ACHN (cell line): ENCODE measurements around the gene PAQR8.

ENCODE experiments used
- DNase-seq: peaks from one replicate; pipeline ENCODE4 v3.0.0-alpha.2; 2015
- in situ Hi-C: cut with HindIII; loops from 2 replicates; pipeline ENCODE4 v1.10.0; 2017; ENCODE audit warnings: low sequenced_read_pairs, low pct_ligation_motif_present, low pct_unique_long_range_greater_than_20kb

The PAQR8 gene, protein sequence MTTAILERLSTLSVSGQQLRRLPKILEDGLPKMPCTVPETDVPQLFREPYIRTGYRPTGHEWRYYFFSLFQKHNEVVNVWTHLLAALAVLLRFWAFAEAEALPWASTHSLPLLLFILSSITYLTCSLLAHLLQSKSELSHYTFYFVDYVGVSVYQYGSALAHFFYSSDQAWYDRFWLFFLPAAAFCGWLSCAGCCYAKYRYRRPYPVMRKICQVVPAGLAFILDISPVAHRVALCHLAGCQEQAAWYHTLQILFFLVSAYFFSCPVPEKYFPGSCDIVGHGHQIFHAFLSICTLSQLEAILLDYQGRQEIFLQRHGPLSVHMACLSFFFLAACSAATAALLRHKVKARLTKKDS

GRCh38 chr6:52361945-52362442 is at the start of gene PAQR8:
TSS of gene PAQR8 (plus strand) at chr6:52362151. CDS start at chr6:52403214, 41,063 bp downstream.
- peak; percentile 66 for DNase-seq
- in situ Hi-C loops, result no loop called here

DNA sequence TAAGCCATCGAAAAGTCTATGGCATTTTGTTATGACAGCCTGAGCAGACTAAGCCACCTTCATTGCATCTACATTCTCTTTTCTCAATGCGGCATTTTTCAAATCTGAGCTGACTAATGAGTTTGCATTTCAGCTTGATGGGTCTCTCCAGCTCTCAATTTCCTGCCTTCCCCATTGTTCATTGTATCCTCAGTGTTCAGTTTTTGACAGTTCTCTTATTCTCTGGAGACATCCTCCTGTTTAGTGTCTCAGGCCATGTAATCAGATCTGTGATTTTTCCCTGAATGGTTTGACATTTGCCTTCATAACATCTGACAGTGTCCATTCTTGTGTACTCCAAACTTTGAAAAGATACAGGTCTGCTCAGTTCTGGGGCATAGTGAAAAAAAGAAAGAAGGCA is 49.5 kb upstream of the PAQR8 start:
- in situ Hi-C loops, result no loop called here
- DNase-seq, result no peak

- in situ Hi-C loops, result no loop called here
- no peak for DNase-seq
Measured at GRCh38 chr6:52314752-52315151, 47.2 kb upstream of the PAQR8 start.

DNA sequence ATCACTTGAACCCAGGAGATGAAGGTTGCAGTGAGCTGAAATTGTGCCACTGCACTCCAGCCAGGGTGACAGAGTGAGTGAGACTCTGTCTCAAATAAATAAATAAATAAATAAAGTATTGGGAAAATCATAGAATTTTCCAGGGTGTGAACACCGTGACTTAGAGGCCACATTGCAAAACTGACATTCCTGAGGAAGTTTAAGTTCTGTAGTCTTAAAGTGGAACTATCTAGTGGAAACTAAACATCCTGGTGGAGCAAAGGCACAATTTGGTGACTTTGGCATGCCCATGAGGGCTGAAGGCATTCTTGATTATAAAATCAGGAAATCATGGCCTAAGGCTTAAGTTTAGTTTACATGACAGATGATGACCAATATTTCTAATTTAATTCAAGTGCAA is 44.7 kb upstream of the PAQR8 start:
- in situ Hi-C loops, result no loop called here
- no peak for DNase-seq

DNA sequence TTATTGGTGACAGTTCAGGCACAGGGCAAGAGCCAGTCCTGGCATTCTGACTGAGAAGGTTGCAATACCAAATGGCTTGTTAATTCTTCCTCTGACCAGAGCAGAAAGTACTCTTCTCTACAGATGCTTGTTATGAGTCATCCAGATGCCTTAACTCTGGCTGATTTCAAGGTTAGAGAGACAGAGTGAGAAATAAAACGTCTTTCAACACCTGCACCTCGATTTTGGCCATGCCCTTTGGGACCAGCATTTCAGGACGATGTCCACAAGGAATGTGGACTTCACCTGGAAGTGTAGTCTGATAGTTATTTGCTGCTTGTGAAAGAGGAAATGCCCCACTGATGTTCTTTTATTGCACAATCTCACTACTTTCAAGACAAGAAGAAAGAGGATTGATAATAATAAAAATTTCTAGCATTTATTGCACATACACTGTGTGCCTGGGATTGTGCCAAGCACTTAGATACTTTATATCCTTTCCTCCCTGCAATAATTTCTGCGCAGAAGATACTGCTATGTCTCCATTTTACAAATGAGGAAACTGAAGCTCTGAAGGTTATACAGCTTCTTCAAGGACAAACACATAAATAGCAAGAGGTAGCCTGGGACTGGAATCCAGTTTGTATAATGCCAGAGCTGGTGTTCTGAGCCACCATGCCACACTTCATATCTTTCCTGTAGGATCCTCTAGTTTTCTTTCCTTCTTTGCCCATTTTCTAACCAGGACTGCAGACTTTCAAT is 43.9 kb upstream of the PAQR8 start:
- DNase-seq, result peak; percentile 8
- in situ Hi-C loops, result no loop called here

DNA sequence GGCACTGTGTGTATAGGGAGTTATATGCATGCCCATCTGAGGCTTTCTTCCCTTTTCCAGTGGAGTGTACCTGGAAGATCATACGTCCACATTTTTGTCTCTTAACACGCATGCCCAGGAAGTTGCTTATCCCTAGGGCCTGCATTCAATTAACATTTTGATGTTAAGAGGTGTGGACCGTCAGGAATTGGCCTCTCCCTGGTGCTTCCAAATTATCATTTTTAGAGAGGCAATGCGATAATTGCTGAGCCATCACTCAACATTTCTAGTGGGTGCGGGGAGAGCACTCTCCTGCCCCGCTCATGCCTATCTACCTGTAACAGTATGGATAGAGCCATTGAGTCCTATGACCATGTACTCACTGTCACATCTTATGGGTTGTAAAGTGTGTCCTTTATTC is 37.8 kb upstream of the PAQR8 start:
- in situ Hi-C loops, result no loop called here
- no peak for DNase-seq

GRCh38 chr6:52325695-52326471 is 36.1 kb upstream of the PAQR8 start:
- in situ Hi-C loops, result no loop called here
- DNase-seq, result no peak

GRCh38 chr6:52326540-52327364 is 35.2 kb upstream of the PAQR8 start:
- peak; percentile 15 for DNase-seq
- in situ Hi-C loops, result no loop called here

DNA sequence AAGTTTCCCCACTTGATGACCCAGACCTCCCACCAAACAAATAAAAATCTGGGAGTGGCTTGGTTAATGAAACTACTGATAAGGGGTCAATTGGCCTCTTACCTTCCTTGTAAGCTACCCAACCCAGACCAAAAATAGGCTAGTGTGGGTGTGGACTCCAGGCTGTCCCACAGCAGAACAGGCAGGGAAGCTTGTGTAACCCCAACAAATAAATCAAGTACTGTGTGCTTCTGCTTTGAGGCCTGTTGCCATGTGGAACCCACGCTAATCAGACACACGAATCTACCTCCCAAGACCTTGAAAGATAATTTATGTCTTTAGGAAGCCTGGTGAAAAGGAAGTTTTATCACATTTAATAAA is 33.7 kb upstream of the PAQR8 start:
- DNase-seq, result no peak

DNA sequence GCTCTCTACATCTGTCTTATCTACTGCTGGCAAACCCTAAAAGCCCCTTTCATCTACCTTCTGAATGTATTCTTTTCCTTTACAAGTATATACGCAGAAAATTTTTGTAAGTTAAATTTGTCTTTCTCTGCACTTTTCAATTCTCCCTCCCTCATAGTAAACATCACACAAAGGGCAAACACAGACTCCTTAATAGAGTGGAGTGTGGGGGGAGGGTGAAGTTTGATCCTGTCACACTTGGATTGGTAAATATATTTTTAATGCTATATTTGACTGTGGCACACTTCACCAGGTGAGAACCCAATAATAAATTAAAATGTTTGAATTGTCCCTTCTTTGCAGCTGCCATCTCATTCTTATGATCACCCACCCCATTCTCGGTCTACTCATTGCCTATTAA is 33.2 kb upstream of the PAQR8 start:
- in situ Hi-C loops, result no loop called here
- DNase-seq, result no peak

More for the DNA sequence above, 33.7 kb upstream of the PAQR8 start:
- in situ Hi-C loops, result no loop called here

DNA sequence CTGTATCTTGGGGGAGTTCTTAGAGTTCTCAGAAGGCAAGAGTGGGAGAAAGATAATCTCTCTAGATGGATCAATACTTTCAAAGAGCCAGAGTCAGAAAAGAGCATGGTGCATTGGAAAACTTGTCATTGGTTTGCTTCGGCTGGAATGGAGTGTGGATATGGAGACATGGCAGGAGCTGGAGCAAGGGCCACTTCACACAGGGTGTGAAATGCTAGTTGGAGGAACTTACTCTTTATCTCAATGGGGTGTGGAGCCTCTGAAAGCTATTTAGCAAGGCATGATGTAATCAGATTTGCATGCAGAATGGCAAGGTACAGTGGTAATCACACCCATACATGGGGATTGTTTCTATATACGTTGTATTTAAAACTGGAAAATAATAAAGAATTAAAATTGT is 31.5 kb upstream of the PAQR8 start:
- in situ Hi-C loops, result no loop called here
- no peak for DNase-seq

DNA sequence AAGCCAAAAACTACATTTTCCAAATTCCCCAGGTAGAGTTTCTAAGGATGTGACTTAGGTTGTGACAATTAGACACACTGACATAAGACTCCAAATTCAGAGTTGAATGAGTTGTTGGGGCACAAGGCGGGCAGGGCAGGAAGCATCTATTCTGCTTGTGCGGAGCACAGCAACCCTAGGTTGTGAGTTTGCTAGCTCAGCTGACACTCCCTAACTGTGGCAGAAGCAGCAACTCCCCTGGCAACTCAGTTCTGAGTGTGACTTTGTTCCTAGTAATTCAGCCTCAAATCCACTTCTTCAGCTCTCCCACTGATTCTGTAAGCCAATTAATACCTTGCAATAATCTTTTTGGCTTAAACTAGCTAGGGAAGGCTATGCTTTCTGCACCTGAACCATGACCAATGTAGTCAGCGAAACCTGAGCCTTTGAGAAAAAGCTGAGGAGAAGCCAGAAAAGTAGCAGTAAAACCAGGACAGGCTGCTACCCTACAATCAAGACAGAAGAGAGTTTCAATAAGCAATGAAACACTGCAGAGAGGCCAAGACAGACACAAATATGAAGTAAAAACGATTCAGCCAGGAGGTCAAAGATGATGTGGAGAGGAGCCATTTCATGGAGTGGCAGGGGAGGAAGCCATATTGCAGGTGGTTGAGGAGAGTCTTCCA is 30.0 kb upstream of the PAQR8 start:
- DNase-seq, result no peak
- in situ Hi-C loops, result no loop called here

DNA sequence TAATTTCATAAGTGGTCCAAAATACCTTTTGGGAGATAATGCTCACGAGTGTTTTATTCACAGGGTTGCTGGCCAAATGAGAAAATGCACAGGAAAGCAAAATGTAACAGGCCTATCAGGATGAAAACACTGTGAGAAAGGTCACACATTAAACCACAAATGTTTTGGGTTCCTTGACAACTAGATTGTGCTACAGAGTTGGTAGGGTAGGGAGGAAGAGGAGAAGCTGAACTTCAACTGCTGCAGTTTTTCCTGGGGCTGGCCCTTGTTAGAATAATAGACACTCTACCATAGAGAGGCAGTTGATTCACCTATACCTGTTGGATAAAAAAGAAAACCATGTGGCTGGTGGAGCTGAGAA is 28.1 kb upstream of the PAQR8 start:
- DNase-seq, result no peak
- in situ Hi-C loops, result no loop called here

- DNase-seq, result no peak
- in situ Hi-C loops, result no loop called here
Measured at GRCh38 chr6:52335576-52335975, 26.4 kb upstream of the PAQR8 start.

- DNase-seq, result no peak
- in situ Hi-C loops, result no loop called here
Measured at GRCh38 chr6:52336919-52337561, 24.9 kb upstream of the PAQR8 start.

GRCh38 chr6:52337633-52338290 is 24.2 kb upstream of the PAQR8 start:
- no peak for DNase-seq
- in situ Hi-C loops, result no loop called here

DNA sequence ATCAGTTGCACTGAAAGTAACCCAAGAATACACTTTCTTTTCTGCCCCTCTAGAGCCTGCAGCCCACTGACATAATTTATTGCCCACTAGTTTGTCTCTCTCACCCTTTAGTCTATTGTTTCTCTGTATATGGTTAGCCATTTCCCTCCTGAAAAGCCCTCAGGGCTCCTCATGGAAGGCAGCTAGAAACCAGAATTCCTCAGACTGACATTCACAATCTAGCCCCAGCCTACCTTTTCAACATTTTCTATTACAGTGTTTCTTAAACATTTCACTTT is 21.4 kb upstream of the PAQR8 start:
- in situ Hi-C loops, result no loop called here
- no peak for DNase-seq
